GM13976 (cell line): Measurements from ENCODE around the gene CHAMP1.

Source experiments
- DNase-seq: peaks from one replicate; pipeline ENCODE4 v3.0.0; 2012; ENCODE audit warnings: low spot score
- CTCF ChIP-seq: IDR thresholded peaks from 2 replicates; pipeline ENCODE4 v1.5.1; 2012; ENCODE audit warnings: borderline replicate concordance, mild to moderate bottlenecking; ENCODE audit not compliant: insufficient read depth; ENCODE audit errors: extremely low read depth, missing control alignments, control extremely low read depth
- in situ Hi-C: fragments of 300-500 bp; cut with MboI; formaldehyde crosslinking; loops from one replicate; pipeline ENCODE4 v1.12.0; 2022; ENCODE audit warnings: low sequenced_read_pairs, mixed read lengths, inconsistent platforms; ENCODE audit not compliant: unreplicated experiment

Gene CHAMP1

DNA sequence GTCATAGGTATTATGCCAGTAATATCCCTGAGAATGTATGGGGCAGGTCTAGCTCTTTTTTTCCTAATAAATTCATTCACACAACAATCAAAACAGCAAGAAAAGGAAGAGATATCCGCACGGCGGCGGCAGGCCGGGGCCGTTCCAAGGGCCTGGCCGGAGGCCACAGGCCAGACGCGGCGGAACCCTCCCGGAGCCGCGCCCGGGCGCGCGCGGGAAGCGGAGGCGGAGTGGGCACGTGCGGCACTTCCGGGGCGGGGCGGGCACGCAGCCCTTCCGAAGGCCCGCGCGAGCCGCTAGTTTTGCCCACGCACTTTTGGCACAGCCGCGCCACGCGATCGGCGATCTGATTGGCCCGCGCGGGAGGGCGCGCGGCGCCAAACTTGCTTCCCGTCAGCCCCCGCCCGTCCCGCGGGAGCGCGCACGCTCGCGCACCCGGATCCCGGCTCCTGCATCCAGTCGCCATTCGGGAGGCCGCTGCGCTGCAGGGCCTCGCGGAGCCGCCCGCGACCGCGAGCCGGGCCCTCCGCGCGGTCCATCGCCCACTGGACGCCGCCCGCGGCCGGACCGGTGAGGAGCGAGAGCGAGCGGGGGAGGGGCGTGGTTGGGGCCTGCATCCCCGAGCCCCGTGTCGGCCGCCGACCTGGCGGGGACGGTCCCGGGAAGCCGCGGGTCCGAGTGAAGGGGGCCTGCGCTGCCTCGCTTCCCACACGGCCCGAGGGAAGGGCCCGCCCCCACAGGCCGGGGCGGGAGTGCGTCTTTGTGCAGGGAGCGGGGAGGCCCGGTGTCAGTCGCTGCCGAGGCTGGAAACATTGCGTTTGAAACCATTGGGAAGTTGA is at the start of gene CHAMP1:
CHAMP1 (plus strand) TSS at position 430 of the 839 bp plus-strand sequence. CDS start 9,340 bp downstream, outside the sequence.
- DNase-seq = peak; percentile 96
- in situ Hi-C loops = no loop called here
- TF ChIP-seq CTCF = no peak

- DNase-seq = no peak
- no peak for TF ChIP-seq CTCF
- in situ Hi-C loops = no loop called here
These were observed 49.3 kb upstream of the CHAMP1 start for GRCh38 chr13:114264886-114265611.

DNA sequence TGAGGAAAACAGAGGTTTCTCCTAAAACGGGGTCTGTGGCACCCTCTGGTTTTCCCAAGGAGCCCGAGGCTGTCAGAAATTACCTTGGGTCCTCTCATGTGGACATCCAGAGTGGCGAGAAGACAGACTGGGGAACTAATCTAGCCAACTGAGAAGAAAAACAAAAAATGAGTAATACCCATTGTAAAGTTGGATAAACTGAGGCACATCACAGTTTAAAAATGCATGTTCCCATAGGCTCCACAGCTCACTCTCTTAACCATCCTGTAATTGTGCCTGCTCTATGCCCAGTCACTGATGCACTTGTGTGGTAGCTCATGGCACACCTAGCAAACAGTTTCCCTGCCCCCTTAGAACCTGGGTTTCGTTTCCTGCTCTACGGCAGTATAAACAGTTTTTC is 48.1 kb upstream of the CHAMP1 start:
- no peak for DNase-seq
- in situ Hi-C loops = no loop called here
- TF ChIP-seq CTCF = no peak

- no peak for DNase-seq
- no peak for TF ChIP-seq CTCF
- in situ Hi-C loops = no loop called here
These were observed 45.7 kb upstream of the CHAMP1 start for GRCh38 chr13:114268344-114269280.

- no peak for DNase-seq
- in situ Hi-C loops = no loop called here
- TF ChIP-seq CTCF = no peak
These were observed 45.0 kb upstream of the CHAMP1 start for GRCh38 chr13:114269281-114269770.

GRCh38 chr13:114272977-114273376 is 41.3 kb upstream of the CHAMP1 start:
- in situ Hi-C loops = no loop called here
- no peak for DNase-seq
- TF ChIP-seq CTCF = no peak
